IPS-20b (cell line): ENCODE results near the gene KIAA0825.

Experiments used
- H3K27ac ChIP-seq: one replicate; pipeline ENCODE4 v1.5.1; 2013; ENCODE audit warnings: low read length
- H3K27me3 ChIP-seq: 2 replicates; pipeline ENCODE4 v1.6.1; 2013; ENCODE audit warnings: mild to moderate bottlenecking, low read length, inconsistent platforms; ENCODE audit not compliant: insufficient read depth
- H3K36me3 ChIP-seq: 2 replicates; pipeline ENCODE4 v1.6.1; 2013; ENCODE audit warnings: low read depth, mild to moderate bottlenecking, inconsistent platforms, low read length, moderate library complexity; ENCODE audit not compliant: insufficient read depth
- H3K4me1 ChIP-seq: 2 replicates; pipeline ENCODE4 v1.6.1; 2013; ENCODE audit warnings: mild to moderate bottlenecking, control low read depth, inconsistent platforms, low read length, moderate library complexity; ENCODE audit not compliant: insufficient read depth
- H3K4me3 ChIP-seq: 2 replicates; pipeline ENCODE4 v1.5.1; 2013; ENCODE audit warnings: mild to moderate bottlenecking, low read length, inconsistent platforms
- H3K9ac ChIP-seq: 2 replicates; pipeline ENCODE4 v1.6.1; 2013; ENCODE audit warnings: low read depth, mild to moderate bottlenecking, inconsistent platforms, low read length, moderate library complexity
- H3K9me3 ChIP-seq: 2 replicates; pipeline ENCODE4 v1.6.1; 2013; ENCODE audit warnings: mild to moderate bottlenecking, low read depth, low read length, inconsistent platforms; ENCODE audit not compliant: insufficient read depth

KIAA0825 gene

DNA sequence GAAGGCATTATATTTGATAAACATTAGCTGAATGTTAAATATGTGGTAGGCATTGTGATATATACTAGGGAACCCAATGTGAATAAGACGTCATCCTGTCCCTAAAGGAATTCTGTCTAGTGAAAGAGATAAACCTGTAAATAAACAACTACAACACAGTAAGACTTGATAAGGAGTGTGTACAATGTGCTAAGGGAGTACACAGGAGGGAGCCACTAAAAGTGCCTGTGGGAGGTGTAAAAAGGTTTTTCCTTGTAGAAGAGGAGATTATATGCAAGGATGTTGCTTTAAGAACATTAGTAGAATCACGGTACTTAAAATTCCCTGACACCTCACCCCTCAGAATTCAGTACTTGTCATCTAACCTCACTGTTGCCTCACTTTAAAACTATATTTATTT lies 91.7 kb downstream of the KIAA0825 start:
- H3K9ac ChIP-seq, result no peak overlapping the region
- no peak overlapping the region for H3K27ac ChIP-seq
- H3K9me3 ChIP-seq, result no peaks in the 10 kb centered on the region
- H3K36me3 ChIP-seq, result no peaks in the 10 kb centered on the region
- H3K4me3 ChIP-seq, result no peak overlapping the region
- H3K27me3 ChIP-seq, result no peaks in the 10 kb centered on the region
- peaks cover 5% of the 10 kb centered on the region; the same call in 1 of the 2 replicates for H3K4me1 ChIP-seq

DNA sequence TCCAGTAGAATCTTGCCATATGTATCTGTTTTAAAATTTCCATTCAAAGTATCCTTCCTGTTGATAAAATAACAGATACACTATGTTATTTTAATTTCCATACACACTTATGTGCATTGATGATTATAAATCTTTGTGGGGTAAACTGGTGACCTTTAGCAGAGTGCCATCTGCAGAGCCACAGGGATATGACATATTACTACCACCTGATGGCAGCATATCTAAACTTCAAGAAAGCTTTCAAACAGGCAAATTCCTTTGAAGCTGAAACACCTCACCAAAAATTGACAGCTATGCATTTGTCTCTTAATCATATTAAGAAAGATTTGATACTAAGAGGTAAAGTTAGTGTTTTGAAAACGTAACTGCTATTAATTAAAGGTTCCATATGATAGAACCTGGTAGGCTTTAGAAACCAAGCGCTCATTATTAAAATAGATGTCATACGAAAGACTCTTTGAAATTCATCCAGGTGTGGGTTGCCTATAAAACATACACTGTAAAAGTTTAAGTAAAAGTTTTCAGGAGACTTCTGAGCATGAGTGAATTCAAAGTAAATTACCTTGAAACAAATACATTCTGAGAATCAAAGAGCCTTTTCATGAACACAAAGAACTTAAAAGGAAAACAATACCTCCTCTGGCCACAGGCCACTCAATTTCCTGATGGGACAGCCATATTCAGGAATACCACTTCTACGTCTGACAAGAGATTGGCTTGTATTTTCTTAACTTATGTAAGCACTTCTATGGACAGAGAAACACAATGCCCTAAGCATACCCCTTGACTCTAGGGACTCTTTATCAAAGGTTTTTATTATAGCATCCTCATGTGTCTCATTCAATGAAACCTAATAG lies 93.3 kb downstream of the KIAA0825 start:
- Histone ChIP-seq H3K4me1 (peaks cover 5% of the 10 kb centered on the region; the same call in 1 of the 2 replicates), H3K9ac (no peak overlapping the region), H3K9me3 (no peaks in the 10 kb centered on the region)

DNA sequence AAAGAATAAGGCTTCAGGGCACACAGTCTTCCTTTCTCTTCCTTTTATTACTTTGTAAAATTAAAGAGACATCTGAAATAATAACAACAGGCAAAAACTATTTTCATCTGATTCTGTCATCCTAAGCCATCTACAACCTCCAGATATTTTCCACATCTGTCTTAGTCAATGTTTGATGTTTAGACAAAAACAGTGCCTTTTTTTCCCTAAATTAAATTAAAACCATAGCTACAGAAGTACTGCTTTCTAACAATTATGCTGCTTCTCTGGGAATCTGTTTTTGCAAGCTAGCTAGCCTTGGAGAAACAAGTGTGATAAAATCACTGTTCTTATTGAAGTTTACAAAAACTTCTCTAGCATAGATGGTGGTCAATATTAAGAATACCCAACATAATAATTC lies 95.4 kb downstream of the KIAA0825 start:
- Histone ChIP-seq H3K27ac (no peak overlapping the region), H3K9ac (no peak overlapping the region), H3K27me3 (no peaks in the 10 kb centered on the region), H3K36me3 (no peaks in the 10 kb centered on the region), H3K9me3 (no peaks in the 10 kb centered on the region), H3K4me3 (no peak overlapping the region), H3K4me1 (peaks cover 5% of the 10 kb centered on the region; the same call in 1 of the 2 replicates)

More for the DNA sequence above, 93.3 kb downstream of the KIAA0825 start:
- no peak overlapping the region for H3K27ac ChIP-seq
- no peaks in the 10 kb centered on the region for H3K27me3 ChIP-seq
- H3K36me3 ChIP-seq, result no peaks in the 10 kb centered on the region
- H3K4me3 ChIP-seq, result no peak overlapping the region

DNA sequence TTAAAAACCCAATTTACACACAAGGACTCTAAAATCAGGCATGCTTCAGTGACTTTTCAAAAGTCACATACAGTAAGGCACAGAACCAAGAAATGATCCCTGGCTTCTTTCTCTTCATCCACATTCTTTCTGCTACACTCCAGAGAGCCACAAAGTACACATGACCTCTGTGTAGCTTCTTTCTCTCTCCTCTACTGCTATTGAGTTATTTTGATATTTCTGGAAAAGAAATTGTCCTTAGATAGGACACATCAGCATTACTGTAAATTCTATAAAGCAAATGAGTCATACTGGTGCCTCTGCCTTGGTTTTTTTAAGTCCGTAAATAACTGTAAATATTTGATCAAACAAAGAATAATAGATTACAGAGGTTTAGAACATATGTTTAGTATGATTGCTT lies 96.3 kb downstream of the KIAA0825 start:
- H3K4me1 ChIP-seq, result peaks cover 5% of the 10 kb centered on the region; the same call in 1 of the 2 replicates
- no peak overlapping the region for H3K9ac ChIP-seq
- H3K36me3 ChIP-seq, result no peaks in the 10 kb centered on the region
- no peaks in the 10 kb centered on the region for H3K9me3 ChIP-seq
- no peak overlapping the region for H3K4me3 ChIP-seq
- H3K27me3 ChIP-seq, result no peaks in the 10 kb centered on the region
- H3K27ac ChIP-seq, result no peak overlapping the region

GRCh38 chr5:94517490-94518488 lies 100.6 kb downstream of the KIAA0825 start:
- no peaks in the 10 kb centered on the region for H3K27me3 ChIP-seq
- H3K4me1 ChIP-seq, result no peaks in the 10 kb centered on the region
- H3K9me3 ChIP-seq, result no peaks in the 10 kb centered on the region
- H3K9ac ChIP-seq, result no peak overlapping the region
- no peaks in the 10 kb centered on the region for H3K36me3 ChIP-seq
- H3K4me3 ChIP-seq, result no peak overlapping the region
- no peak overlapping the region for H3K27ac ChIP-seq

- Histone ChIP-seq H3K4me3 (no peak overlapping the region), H3K9me3 (no peaks in the 10 kb centered on the region), H3K9ac (no peak overlapping the region), H3K4me1 (no peaks in the 10 kb centered on the region), H3K27me3 (no peaks in the 10 kb centered on the region), H3K36me3 (no peaks in the 10 kb centered on the region), H3K27ac (no peak overlapping the region)
These were observed 102.3 kb downstream of the KIAA0825 start for GRCh38 chr5:94516148-94516547.

DNA sequence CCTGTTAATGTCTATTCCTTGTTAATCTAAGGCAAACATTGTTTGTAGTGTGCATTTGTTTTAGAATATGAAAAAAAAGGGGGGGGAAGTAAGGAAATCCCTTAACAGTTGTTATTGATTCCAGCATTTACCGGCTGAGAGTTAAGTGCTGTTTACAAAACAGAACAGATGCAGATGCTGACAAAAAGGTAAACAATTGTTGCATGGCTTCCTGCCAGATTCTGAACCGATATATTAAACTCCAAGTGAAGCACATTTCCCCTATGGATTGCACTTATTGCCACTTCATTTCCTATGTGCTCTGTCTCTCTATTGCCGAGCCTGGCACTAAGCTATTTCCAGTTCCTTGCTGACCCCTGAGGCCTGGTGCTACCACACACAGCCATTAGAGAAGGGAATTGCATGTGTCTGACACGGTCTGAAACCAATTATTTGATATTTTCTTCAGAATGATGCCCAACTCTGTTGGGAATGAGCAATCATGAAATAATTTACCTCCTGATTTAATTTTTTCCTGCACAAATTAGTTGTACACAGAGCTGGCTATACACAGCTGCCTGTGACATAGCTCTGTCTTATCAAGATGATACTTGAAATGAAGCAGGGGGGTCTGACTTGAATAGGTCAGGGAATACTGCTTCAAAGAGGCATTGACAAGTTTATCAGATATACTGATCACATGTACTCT lies 109.8 kb downstream of the KIAA0825 start:
- H3K27ac ChIP-seq, result no peak overlapping the region
- H3K4me3 ChIP-seq, result no peak overlapping the region
- H3K27me3 ChIP-seq, result no peaks in the 10 kb centered on the region
- H3K36me3 ChIP-seq, result no peaks in the 10 kb centered on the region
- H3K9ac ChIP-seq, result no peak overlapping the region
- H3K9me3 ChIP-seq, result no peaks in the 10 kb centered on the region
- no peaks in the 10 kb centered on the region for H3K4me1 ChIP-seq

DNA sequence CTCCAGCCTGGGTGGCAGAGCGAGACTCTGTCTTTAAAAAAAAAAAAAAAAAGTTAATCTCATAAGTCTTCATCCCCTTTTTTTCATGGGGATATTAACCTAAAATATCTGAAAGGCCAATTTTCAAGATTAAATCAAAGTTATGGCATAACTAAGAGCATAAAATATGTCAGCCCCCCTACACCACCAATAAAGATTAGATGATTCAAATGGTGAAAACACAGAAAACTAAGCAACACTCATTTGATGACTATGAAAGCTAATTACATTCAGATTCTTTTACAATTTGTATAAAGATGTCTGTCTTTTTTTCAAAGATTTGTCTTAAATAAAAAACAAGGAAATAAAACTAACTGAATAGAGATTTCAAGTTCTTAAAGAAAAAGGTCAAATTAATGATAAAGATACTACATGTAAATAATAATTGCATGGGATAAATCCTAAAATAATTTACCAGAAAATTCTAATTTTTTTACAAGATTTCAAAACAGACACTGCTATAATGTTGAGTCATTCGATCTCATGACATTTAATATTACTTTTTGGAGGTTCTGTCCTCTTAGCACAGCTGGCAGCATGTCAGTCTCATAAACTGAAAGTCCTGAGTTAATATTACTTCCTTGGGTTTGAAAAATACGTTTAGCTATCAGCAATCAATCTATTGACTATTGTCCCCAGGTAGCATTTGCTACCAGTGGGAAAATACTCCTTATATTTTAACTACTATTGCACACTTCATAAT lies 112.9 kb downstream of the KIAA0825 start:
- no peaks in the 10 kb centered on the region for H3K4me1 ChIP-seq
- no peak overlapping the region for H3K9ac ChIP-seq
- H3K36me3 ChIP-seq, result no peaks in the 10 kb centered on the region
- no peaks in the 10 kb centered on the region for H3K27me3 ChIP-seq
- H3K4me3 ChIP-seq, result no peak overlapping the region
- H3K27ac ChIP-seq, result no peak overlapping the region
- no peaks in the 10 kb centered on the region for H3K9me3 ChIP-seq

GRCh38 chr5:94503677-94504076 lies 114.7 kb downstream of the KIAA0825 start:
- no peaks in the 10 kb centered on the region for H3K4me1 ChIP-seq

DNA sequence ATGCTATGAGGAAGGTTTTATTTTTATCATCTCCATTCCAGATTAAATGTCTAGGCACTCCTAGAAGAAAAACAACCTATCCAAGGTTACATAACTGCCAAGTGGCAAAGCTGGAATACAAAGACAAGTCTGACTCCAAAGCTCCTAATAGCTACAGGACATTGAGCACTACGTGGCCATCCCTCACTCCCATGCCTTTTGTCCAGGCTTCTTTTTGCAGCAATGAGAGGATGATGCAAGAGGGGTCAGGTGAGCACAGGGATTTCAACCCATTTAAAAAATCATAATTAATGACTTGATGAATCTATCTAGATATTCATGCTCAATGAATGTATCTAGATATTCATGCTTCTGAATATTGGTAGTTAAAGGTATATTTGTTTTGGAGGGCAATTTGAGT lies 117.0 kb downstream of the KIAA0825 start:
- Histone ChIP-seq H3K27ac (no peak overlapping the region), H3K4me1 (no peaks in the 10 kb centered on the region), H3K9me3 (no peaks in the 10 kb centered on the region), H3K4me3 (no peak overlapping the region), H3K9ac (no peak overlapping the region), H3K27me3 (no peaks in the 10 kb centered on the region), H3K36me3 (no peaks in the 10 kb centered on the region)

More at GRCh38 chr5:94503677-94504076, 114.7 kb downstream of the KIAA0825 start:
- no peaks in the 10 kb centered on the region for H3K27me3 ChIP-seq
- no peaks in the 10 kb centered on the region for H3K9me3 ChIP-seq
- H3K27ac ChIP-seq, result no peak overlapping the region
- no peak overlapping the region for H3K9ac ChIP-seq
- H3K36me3 ChIP-seq, result no peaks in the 10 kb centered on the region
- H3K4me3 ChIP-seq, result no peak overlapping the region

- H3K4me3 ChIP-seq, result no peak overlapping the region
- H3K27ac ChIP-seq, result no peak overlapping the region
- no peaks in the 10 kb centered on the region for H3K27me3 ChIP-seq
- H3K4me1 ChIP-seq, result no peaks in the 10 kb centered on the region
- H3K9me3 ChIP-seq, result no peaks in the 10 kb centered on the region
- H3K9ac ChIP-seq, result no peak overlapping the region
- no peaks in the 10 kb centered on the region for H3K36me3 ChIP-seq
These were observed 118.6 kb downstream of the KIAA0825 start for GRCh38 chr5:94499806-94500205.
